HG03097 (cell line): ENCODE results near the gene IFI44.

Source experiments
- ATAC-seq: cut with Tn5 transposase; IDR thresholded peaks from one replicate; pipeline ENCODE4 v1.9.1; 2021; ENCODE audit not compliant: unreplicated experiment, low FRiP score

The IFI44 gene

DNA sequence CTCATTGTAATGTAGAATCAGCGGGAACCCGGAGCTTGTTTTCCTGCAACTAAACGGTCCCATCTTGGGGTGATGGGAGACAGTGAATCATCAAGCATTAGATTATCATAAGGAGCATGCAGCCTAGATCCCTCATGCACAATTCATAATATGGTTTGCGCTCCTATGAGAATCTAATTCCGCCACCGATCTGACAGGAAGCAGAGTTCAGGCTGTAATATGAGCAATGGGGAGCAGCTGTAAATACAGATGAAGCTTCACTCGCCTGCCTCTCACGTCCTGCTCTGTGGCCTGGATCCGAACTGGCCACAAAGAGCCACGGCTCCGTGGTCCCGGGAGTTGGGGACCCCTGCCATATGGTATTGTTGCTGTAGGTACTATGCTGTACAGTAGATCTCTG, 1.6 kb downstream of the IFI44 start:
- ATAC-seq = peak; percentile 40

DNA sequence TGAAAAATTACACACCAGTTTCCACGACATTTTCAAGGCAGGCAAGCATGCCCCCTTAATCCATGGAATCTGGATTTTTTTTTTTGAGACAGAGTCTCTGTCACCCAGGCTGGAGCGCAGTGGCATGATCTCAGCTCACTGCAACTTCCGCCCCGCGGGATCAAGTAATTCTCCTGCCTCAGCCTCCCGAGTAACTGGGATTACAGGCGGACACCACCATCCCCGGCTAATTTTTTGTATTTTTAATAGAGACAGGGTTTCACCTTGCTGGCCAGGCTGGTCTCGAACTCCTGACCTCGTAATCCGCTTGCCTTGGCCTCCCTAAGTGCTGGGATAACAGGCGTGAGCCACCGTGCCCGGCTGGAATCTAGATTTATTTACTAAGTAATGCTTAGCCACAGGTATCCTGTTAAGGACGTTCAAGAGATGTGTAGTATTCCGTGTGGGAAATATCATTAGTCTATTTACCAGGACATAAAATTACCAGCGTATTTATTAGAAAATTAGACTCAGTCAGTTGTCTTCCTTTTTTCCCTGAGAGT, 2.5 kb downstream of the IFI44 start:
- ATAC-seq = no peak

DNA sequence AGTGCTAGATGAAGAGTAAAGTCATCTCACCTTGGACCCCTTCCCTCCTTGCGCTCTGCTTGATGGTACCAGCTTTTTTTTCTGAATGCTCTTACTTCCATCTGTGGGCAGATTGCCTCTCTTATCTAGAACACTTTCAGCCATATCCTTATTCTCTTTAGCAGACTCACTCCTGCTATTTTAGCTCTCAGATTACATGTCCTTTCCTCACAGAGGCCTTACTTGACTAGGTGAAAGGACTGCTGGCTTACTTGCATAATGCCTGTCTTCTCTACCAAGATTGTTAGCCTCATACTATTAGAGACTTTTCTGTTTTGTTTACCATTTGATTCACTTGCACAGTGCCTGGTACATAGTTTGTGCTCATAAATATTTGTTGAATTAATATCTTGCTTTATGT, 9.3 kb downstream of the IFI44 start:
- no peak for ATAC-seq

DNA sequence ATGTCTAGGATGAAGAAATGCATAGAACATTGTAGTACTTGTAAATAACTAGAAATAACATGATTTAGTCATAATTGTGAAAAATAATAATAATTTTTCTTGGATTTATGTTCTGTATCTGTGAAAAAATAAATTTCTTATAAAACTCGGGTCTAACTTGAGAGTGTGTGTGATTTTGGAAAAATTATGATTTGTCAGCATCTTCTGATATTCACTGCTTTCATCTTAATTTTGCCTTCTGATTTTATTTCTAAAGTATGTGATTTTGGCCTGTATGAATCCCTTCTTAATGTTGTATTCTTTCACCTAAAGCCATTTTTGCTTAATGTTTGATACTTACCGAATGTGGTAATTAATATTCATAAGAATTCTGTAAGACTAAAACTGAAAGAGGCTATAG, 14.3 kb downstream of the IFI44 start:
- ATAC-seq = no peak

DNA sequence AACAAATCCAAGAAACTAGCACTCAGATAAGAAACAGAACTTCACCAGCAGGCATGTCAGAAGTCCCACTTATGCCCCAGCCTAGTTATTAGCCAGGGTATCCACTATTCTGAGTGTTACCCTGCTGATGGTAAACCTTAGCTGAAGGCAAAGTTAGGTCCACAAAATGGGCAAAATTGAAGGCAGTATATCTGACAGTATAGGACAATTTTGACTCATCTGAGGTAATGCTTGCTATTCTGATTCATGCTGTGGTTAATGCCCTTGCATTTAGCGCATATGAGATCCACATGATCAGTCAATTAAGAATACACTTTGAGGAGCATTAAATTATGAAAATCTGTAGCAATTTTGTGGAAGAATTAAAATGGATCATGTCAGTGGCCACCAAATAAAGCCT, 15.1 kb downstream of the IFI44 start:
- no peak for ATAC-seq

DNA sequence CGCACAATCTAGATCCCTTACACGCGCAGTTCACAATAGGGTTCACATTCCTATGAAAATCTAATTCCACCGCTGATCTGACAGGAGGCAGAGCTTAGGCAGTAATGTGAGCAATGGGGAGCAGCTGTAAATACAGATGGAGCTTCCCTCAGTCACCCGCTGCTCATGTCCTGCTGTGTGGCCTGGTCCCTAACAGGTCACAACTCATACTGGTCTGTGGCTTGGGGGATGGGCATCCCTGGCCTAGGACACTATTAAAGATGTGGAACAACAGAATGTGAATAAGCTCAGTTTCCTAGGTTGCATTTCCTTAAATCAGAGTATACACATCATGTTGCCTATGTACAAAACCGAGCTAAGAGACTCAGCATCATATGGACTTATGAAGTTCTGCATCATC, 16.2 kb downstream of the IFI44 start:
- no peak for ATAC-seq

DNA sequence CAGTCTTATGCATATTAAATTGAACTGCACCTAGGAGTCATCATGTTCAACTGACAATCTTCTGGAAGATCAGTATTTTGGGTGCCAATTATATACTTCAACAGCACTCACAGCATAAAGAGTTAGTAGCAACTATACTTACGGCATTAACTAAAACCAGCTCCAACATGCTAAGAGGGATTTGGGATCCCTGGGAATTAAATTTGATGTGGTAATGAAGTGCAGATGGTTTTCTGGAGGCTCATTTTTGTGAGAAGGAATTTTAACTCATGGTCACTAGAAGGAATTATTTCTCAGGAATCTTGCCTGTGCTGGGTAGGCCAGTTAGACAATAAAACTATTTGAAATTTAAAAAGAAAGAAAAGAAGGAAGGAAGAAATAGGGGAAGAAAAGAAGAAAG, 18.3 kb downstream of the IFI44 start:
- no peak for ATAC-seq

DNA sequence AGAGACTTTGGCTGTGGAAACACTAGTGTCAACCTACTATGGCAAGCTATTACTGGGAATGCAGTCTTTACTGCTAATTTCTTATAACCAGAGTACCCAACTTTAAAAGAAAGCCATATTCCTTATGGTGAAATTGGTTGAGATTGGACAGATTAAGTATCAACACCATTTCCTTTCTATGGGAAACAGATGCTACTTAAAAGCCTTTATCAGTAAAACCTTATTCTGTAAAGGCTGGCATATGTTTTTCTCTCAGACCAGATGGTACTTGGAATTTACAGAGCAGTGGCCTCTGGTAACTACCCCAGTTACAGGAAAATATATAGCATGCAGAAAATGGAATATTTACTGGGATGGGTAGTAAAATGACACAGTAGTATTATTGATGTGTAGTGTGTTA, 18.8 kb downstream of the IFI44 start:
- ATAC-seq = no peak

DNA sequence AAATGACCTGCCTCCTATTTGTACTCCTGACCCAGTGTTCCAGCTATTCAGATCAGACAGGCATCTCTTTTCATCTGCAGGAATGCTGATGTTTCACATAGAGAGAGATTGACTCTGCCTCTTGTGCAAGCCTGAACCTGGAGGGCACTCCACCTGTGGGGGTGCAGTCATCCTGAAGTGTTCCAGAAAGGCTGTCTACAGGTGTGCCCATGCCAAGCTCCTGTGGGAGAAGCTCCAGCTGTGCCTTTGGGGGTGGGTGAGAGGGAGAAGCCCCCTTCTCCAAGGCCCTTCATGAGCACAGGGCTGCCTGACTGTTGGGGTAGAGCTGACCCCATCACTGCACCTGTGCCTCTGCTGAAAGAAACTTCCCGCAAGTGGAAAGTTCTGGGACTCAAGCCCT, 22.8 kb downstream of the IFI44 start:
- no peak for ATAC-seq

DNA sequence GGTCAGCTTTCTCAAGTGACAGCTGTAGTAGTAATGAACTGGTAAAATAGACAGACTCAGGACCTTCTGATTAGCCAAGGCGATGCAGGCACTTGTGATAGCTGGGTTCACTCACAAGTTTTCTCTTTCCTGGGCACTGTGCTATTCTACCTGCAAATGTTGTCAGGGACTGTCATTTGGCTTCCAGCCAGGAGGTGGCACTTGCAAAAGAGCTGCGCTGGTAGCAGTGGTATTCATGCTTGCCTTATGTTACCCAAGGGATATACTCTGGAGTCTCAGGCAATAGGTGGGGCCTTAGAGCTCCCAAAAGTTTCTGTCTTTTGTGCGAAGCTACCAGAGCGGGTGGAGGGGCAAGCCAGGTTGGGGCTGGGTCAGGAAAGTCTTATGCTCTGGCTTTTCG, 23.5 kb downstream of the IFI44 start:
- ATAC-seq = no peak

DNA sequence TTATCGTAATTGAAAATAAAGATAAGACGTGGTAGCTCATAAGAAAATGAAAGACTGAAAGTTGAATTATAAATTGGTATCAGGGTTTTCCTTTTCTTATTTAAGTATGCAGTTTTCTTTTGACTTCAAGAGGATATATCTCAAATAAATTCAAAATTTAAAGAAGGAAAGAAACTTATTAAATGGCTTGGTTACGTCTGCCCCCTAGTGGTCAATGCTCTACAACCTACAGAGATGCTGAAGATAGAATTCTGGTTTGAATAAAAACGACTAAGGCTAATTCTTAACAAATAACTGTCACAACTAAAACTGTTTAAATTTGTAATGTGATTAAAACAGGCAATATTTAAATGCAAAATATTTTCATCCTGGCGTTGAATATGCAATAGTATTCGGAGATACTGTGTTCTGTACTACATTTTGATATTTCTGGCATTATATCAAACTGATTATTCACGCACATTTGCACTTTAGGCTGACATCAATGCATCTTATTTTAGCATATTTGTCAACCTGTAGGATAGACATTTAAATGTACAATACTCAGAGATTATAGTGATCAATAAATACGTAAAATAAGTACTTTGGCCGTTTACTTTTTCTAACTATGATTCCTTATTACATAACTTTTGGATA, 26.8 kb downstream of the IFI44 start:
- ATAC-seq = no peak

DNA sequence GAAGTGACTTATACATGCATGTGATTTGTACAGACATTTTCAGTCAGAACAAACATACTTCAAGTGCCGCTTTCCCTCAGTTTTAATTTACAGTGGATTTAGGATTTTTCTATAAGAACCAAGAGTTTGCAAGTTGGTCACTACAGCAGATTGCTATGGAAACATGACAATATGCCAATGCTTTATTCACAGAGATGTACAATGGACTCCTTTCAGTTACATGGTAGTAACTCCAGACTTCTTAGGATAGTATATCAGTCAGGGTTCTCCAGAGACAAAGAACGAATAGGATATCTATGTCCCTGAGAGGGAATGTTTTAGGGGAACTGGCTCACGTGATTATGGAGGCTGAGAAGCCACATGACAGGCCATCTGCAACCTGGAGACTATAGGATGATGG, 27.4 kb downstream of the IFI44 start:
- ATAC-seq = no peak

DNA sequence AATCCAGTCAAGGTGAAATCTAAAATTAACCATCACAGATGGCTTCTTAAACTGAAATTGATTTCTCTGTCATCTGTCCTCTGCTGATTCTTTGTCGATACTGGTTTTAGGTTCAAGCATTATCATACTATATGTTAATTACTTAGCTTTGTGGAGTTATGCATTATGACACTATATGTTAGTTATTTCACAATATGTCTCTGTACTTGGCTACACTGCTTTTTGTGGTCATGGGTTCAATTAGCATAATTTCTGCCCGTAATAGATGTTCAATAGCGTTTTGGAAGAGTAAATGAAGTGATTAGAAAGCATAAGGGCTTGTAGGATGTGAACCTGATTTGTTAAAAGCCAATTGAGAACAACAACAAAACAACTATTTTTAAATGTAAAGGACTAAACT, 28.2 kb downstream of the IFI44 start:
- ATAC-seq = no peak

DNA sequence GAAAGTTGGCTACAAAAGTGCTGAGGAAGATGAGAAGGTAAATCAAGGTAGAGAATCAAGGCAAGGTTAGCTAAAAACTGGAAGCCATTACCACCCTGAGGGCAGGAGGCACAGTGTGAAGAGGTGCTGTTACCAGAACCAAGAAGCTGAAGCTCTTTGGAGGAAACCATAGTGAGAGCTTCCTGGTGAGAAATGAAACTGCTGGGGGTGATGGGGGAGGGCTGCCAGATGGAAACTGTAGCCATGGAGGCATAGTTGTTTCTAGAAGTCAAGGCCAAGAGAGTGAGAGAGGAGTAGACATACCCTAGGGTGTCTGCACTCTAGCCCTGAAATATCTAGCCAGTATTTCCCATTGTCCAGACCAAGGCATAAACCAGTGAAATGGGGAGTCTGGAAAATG, 28.7 kb downstream of the IFI44 start:
- peak; percentile 85 for ATAC-seq

DNA sequence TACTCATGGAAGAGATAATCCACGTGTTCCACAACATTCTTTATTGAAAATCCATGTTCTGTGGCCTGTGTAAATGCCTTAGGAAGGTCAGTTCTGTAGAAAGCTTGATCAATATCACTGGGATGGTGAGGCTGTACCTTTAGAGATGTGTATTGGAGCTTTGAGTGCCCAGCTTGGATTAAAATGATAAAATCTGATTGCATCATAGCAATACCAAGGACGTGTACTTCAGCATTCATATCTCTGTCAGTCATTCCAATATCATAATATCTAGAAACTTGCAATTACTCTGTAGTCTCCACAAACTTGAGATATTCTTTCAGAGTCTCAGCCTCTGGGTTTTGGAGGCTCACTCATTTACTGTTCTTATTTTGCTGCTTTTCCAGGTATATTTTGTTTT, 31.6 kb downstream of the IFI44 start:
- ATAC-seq = no peak

DNA sequence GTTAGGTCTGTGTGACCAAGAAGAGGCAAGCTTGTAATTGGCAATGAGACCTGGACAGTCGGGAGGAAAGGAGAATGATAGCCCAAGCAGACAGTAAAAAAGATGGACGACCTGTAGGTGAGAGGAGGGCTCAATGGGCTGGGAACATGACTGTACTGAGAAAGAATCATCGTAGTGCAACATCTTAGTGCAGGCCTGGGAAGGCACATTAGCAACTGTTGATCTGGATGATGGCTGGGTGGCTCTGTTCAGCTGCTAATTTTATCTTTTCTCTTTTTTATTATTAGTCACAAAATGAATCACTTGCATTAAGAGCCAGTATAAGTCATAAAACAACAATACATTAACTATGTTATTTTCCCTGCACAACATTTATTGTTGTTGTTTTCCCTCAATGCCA, 32.9 kb downstream of the IFI44 start:
- ATAC-seq = no peak

DNA sequence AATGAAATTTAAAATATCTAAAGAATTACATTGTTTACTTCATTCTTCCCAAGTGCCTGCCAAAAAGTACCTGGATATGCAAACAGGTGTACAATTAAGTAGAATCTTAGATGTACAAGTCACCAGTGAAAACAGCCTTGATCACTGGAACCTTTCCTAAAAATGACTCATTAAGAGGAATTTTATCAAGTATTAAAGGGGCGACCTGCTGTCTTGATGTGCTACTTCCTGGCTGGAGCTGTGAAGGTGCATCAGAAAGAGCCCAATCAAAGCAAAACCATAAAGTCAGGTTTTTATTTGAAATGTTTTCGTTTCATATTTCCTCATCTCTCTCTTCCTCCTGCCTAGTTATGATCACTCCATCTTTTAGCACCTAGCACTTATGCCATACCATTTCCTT, 33.4 kb downstream of the IFI44 start:
- no peak for ATAC-seq

DNA sequence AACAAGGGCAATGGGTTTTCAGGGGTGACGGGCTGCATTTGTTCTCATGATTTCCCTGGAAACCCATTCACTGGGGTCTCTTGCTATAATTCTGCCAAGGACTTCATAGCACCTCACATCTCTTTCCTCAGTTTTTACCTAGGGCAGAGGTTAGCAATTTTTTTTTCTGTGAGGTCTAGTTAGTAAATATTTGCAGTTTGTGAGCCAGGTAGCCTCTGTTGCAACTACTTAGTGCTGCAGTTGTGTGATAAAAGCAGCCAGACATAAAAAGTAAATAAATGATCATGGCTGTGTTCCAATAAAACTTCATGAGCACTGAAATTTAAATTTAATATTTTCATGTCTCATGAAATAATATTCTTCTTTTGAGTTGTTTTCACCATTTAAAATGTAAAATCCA, 37.7 kb downstream of the IFI44 start:
- no peak for ATAC-seq

DNA sequence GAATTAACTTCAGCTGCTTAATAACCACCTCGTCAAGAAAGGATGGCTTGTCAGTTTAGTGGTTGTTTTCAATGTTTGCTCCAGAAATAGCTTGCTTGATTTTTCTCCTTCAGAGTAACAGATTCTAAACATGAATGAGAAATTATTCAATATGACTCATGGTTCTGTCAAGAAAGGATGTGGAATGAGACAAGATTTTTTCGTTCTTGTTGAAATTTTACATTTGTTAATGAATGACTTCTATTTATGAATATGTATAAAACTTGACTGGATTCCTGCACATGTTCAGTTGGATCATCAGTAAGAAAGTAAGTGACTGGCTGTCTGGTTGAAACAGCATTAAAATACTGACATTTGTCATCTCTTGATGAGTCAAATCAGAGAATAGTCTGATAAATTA, 38.3 kb downstream of the IFI44 start:
- ATAC-seq = no peak

DNA sequence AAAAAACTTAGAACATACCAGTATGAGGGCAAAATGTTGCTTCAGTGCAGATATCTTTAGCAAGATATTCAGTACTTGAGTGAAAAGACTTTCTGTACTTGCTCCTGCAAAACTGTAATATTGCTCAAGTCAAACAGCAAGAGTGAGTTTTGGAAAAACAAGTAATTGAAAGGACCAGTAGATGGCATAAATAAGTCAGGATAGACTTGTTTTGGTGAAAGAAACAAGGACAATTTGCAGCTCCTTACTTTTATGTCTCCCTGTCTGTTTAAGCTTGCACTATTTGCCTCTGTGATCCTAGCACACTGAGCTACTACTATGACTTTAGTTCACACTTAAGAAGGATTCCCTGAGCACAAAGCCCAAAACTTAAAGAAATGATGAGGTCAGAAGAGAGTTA, 39.1 kb downstream of the IFI44 start:
- no peak for ATAC-seq

DNA sequence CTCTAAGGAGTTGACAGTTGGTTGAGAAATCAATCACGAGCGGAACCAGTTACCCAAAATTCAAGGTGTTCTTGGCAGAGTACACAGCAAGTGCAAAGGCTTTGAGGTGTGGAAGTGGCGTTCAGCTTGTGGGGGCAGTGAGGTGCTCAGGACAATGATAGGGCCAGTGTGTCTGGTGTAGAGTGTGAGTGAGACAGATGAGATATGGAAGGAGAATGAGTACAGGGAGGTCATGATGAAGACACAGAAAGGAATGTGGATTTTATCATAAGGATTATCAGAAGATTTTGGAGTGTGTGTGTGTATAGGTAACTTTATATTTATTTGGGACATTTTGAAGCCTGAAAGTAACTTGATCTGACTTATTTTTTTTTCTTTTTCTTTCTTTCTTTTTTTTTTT, 40.9 kb downstream of the IFI44 start:
- no peak for ATAC-seq

DNA sequence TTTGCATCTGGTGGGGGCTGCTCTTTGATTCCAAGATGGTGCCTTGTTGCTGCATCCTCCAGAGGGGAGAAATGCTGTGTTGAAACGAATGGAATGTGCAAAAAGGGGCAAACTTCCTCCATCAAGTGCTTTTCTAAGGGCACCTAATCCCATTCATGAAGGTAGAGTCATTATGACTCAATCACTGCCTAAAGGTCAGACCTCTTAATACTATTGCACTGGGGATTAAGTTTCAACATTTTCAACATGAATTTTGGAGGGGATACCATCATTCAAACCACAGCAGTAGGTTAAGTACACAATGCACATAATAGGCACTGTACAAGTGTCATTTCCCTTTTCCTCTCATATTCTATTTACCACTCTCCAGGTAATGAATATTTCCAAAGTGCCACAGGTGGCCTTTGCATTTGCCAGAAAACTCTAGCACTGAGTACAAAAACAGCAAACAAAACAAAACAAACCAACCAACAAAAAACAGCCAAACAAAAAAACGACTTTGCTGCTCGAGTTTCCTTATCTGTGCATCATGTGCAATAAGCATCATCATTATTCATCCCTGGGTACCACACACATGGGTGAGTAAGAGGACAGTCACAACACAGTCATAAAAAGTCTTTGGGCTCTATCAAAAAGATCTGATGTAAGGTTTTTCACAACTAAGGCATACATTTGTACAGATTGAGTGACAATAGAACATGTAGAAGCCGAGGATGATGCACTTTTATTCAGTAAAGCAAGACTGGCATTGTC, 42.5 kb downstream of the IFI44 start:
- no peak for ATAC-seq
